ENCODE data around the gene MLKL. TPM values are rescaled to one million over a fixed set of nuclear protein-coding genes. Genes with fewer than 3 reads are reported as not detected.
A peak's percentile ranks its signal among the peaks of the same experiment; 100 is the strongest.

MLKL gene
- total RNA-seq (10 to 100 TPM in 1 of 6 donors, 1 to 10 TPM in 5; 3.6 to 11.7 (median 6.6) TPM), polyA plus RNA-seq (10 to 100 TPM; 11.0 to 12.4 TPM)

- peak; percentile 53 to 84 (median 66) for DNase-seq
- TF ChIP-seq, protein P1, sequence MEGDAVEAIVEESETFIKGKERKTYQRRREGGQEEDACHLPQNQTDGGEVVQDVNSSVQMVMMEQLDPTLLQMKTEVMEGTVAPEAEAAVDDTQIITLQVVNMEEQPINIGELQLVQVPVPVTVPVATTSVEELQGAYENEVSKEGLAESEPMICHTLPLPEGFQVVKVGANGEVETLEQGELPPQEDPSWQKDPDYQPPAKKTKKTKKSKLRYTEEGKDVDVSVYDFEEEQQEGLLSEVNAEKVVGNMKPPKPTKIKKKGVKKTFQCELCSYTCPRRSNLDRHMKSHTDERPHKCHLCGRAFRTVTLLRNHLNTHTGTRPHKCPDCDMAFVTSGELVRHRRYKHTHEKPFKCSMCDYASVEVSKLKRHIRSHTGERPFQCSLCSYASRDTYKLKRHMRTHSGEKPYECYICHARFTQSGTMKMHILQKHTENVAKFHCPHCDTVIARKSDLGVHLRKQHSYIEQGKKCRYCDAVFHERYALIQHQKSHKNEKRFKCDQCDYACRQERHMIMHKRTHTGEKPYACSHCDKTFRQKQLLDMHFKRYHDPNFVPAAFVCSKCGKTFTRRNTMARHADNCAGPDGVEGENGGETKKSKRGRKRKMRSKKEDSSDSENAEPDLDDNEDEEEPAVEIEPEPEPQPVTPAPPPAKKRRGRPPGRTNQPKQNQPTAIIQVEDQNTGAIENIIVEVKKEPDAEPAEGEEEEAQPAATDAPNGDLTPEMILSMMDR (IDR thresholded peaks at IDR 0.05), result no peak
- peak; percentile 68 to 83 (median 78) for ATAC-seq
- peak within 1 kb of the TSS; percentile 69 to 91 (median 82) for H3K27ac ChIP-seq
- peaks cover 10 to 19% (median 17%) of the 10 kb centered on the region in 3 donors for H3K4me1 ChIP-seq
- intact Hi-C loops (cut with DNase I), result no loop called here
- no peaks in the 10 kb centered on the region for H3K27me3 ChIP-seq
- H3K4me3 ChIP-seq, result peak within 1 kb of the TSS; percentile 49 to 82 (median 64)
- FAIRE-seq, result no peak
- WGBS, 2 donors, result 0 to 1% methylated on average over 34 to 35 of the region's 35 CpGs
- H3K9me3 ChIP-seq, result no peaks in the 10 kb centered on the region
- no peaks in the 10 kb centered on the region for H3K36me3 ChIP-seq
Measured at GRCh38 chr16:74700438-74701225, at the start of gene MLKL. TSS of gene MLKL (minus strand) at chr16:74700862. CDS start at chr16:74695757, 5,105 bp downstream.

GRCh38 chr16:74749291-74750055, 48.8 kb upstream of the MLKL start:
- ATAC-seq (no peak), FAIRE-seq (no peak), DNase-seq (no peak)
- Histone ChIP-seq H3K4me1 (no peaks in the 10 kb centered on the region), H3K27me3 (no peaks in the 10 kb centered on the region), H3K36me3 (no peaks in the 10 kb centered on the region), H3K27ac (no peak overlapping the region), H3K9me3 (no peaks in the 10 kb centered on the region), H3K4me3 (no peak overlapping the region)
- intact Hi-C loops (cut with DNase I), result no loop called here
- TF ChIP-seq, protein P1 (IDR thresholded peaks at IDR 0.05), result no peak
- WGBS, 2 donors, result 77 to 78% methylated on average over 20 of the region's 20 CpGs

- H3K4me3 ChIP-seq, result no peak overlapping the region
- DNase-seq (peak in 1 of 6 donors; percentile 39), FAIRE-seq (no peak), ATAC-seq (no peak)
- no peaks in the 10 kb centered on the region for H3K9me3 ChIP-seq
- 88% methylated on average over 19 of the region's 19 CpGs for WGBS, 2 donors
- no peak overlapping the region for H3K27ac ChIP-seq
- no peaks in the 10 kb centered on the region for H3K36me3 ChIP-seq
- intact Hi-C loops (cut with DNase I), result no loop called here
- no peaks in the 10 kb centered on the region for H3K27me3 ChIP-seq
- peaks cover 0 to 4% (median 0%) of the 10 kb centered on the region in 3 donors for H3K4me1 ChIP-seq
- TF ChIP-seq, protein P1 (IDR thresholded peaks at IDR 0.05), result no peak
Measured at GRCh38 chr16:74748616-74749026, 48.0 kb upstream of the MLKL start.

DNA sequence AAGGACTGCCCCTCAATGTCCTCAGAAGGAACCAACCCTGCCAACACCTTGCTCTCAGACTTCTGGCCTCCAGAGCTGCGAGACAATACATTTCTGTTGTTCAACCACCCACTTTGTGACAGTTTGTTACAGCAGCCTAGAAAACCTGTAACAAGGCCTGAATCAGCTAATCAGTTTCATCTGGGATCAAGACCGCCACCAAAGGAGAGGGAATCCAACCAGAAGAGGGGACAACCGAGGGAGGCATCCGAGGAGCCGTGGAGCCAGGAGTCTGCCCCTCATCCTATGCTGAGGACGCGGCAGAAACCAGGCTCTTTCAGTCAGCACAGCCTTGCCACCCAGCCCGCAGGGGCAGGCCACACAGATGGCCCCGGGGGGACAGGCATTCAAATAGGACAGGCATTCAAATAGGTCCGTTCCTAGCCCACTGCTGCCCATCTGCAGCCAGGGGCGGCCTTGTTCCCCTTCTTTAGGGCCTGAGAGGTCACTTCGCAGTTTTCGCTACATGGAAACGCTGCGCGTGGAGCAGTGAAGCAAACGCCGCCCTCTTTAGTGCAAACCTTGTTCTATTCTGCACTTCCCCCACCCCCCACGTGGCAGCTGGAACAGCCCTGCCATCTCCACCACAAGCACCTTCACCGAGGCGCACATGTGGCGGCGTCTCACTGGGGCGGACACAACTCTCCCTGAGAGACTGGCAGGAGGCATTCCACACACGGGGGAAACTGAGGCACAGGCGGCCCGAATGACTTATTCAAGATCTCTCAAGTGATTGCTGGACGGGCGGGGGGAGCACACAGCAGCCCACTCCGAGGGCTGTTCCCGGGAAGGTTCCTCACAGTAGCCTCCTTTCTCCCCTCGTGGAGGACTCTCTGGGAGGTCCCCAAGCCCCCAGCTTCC, 47.3 kb upstream of the MLKL start:
- TF ChIP-seq, protein P1 (IDR thresholded peaks at IDR 0.05), result no peak
- Histone ChIP-seq H3K27ac (no peak overlapping the region), H3K36me3 (no peaks in the 10 kb centered on the region), H3K9me3 (no peaks in the 10 kb centered on the region), H3K4me1 (peaks cover 0 to 9% (median 5%) of the 10 kb centered on the region in 3 donors), H3K27me3 (no peaks in the 10 kb centered on the region), H3K4me3 (no peak overlapping the region)
- ATAC-seq, result no peak
- peak in 1 of 6 donors; percentile 44 for DNase-seq
- intact Hi-C loops (cut with DNase I), result no loop called here
- 85 to 92% methylated on average over 31 to 32 of the region's 32 CpGs for WGBS, 2 donors
- FAIRE-seq, result no peak

Measured in pancreas (tissue), 10 donors.